Stimulated activated CD4-positive, alpha-beta T cell treated with anti-CD3 and anti-CD28 coated beads, Interleukin-2, amount 100 ng/mL, for 4 hours (primary cell): Measurements from ENCODE around the gene TGFB2.

Experiments
- DNase-seq: peaks from one replicate; pipeline ENCODE4 v3.0.0-alpha.2; 2020; ENCODE audit warnings: low read depth

The TGFB2 gene

DNA sequence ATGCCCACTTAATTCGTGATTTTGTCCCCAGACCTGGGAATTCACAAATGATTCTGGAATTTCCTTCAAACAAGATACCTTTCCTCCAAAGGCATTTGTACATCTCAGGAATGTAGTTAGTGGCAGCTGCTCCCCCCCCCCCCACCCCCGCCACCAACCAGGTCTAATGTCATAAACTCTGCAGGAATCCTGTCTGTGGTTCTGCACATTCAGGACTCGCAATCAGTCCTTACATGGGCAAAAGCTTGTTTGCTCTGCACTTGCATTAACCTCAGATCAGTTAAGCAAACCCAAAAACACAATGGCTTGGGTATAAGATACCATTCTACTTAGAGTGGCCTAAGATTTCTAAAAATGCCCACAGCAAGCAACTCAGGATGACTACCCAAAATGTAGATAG is 143.8 kb downstream of the TGFB2 start:
- DNase-seq, result no peak

DNA sequence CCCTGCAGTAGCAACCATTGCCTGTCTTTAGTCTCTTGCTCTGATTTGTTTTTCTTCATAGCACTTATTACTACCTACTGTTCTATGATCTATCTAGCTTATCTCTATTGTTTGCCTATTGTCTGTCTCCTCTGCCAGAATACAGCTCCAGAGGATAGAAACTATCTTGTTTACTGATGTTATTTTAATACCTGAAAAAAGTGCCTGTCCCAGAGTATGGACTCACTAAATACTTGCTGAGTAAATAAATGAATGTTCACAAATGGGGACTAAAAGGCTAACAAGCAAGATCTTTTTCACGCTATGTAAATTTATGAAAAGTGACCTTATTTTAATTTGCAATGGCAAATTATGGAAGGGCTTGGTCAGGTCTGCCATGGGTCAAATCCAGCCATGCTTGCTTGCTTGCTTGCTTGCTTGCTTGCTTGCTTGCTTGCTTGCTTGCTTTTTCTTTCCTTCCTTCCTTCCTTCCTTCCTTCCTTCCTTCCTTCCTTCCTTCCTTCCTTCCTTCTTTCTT is 145.3 kb downstream of the TGFB2 start:
- no peak for DNase-seq

DNA sequence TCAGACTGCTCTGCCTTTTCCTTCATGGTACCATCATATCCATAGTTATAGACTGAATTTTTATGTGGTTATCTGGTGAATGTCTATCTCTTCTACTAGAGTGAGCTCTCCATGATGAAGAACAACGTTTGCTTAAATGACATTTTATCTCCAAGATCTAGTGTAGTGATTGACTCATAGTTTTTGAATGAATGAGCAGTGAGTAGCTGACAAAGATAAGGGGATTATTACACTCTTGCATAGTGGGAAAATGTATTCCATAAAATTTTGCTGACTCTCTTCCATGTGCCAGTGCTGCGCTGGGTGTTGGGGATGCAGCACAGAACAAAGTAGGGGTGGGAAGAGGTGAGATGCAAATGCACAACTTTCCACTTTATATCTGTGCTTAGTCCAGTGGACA is 147.7 kb downstream of the TGFB2 start:
- no peak for DNase-seq

DNA sequence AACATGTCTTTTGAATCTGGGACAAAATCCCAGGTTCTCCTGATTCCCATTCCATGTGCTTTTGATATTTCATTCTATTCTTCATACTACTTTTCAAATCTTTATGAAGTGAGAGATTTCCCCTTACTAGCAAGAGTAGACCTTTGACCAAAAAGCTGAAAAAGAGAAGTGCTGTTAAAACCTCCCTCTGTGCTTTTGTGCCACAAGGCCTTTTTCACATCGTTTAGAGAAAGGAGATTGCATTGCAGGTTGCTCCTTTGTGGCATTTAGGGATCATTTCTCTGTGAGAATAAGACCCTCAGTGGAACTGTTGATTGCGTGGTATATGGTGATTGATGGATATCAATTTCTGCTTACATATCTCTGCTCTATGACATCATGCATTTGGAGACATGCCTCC is 148.8 kb downstream of the TGFB2 start:
- no peak for DNase-seq
